ENCODE results near the gene IDH1.

GRCh38 chr2:208189810-208190503, 64.9 kb downstream of the IDH1 start, which contains the start of gene C2orf80:
- TF ChIP-seq CTCF (IDR thresholded peaks at IDR 0.05) (no peak), POLR2AphosphoS5 (IDR thresholded peaks at IDR 0.05) (no peak)
